ENCODE results near the gene SIMC1.
"Not testable (repeated sequence)": the region's sequence is repeated elsewhere in the genome, so short reads cannot be mapped to it uniquely, and the experiment has no call there.

SIMC1 gene

GRCh38 chr5:176237971-176238644 is at the start of gene SIMC1:
Gene SIMC1 (plus strand): TSS chr5:176238424. CDS start chr5:176238509, 85 bp downstream.
- DNase-seq (ENCODE audit: low read depth in 3 of 3) = peak; percentile 26 to 53 (median 40)

GRCh38 chr5:176188506-176189193 is 49.6 kb upstream of the SIMC1 start:
- DNase-seq (ENCODE audit: low read depth in 3 of 3) = no peak

DNA sequence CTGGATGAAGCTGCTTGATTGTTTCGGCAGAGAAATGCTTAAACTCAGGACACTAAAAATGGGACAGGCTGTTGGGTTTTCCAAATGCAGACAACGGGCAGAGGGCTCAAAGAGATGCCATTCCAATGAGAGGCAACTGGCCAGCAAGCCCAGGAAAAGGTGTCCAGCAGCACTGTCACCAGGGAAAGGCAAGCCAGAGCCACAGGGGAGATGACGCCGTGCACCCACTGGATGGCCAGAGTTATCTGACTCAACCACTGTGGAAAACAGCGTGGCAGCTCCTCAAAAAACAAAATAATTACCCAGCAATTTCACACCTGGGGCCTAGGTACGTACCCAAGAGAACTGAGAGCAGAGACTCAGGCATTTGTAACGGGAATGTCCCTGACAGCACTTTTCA is 48.4 kb upstream of the SIMC1 start:
- DNase-seq (ENCODE audit: low read depth in 3 of 3) = no peak

- DNase-seq (ENCODE audit: low read depth in 3 of 3) = no peak
These were observed 47.1 kb upstream of the SIMC1 start for GRCh38 chr5:176190886-176191755.

- no peak for DNase-seq (ENCODE audit: low read depth in 3 of 3)
These were observed 46.0 kb upstream of the SIMC1 start for GRCh38 chr5:176192094-176192721.

DNA sequence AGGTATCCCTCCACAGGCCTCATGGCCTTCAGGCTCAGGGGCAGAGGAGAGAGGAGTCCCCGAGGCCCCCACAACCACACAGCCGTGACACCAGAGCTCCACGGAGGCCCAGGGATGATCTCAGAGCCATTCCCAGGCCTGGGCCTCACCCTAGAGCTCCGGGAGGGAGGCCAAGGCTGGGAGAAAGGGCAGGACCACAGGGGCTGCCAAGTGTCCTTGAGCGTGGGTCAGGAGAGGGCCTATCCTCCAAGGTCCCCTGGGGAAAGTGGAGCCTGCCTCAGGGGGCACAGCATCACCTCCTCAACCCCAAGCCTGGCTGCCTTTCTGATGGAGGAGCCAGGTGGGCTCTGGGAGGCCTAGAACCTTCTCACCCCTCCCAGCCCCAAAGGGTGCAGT is 45.5 kb upstream of the SIMC1 start:
- not testable (repeated sequence) for DNase-seq (ENCODE audit: low read depth in 3 of 3)

GRCh38 chr5:176193636-176194035 is 44.6 kb upstream of the SIMC1 start:
- not testable (repeated sequence) for DNase-seq (ENCODE audit: low read depth in 3 of 3)

- not testable (repeated sequence) for DNase-seq (ENCODE audit: low read depth in 3 of 3)
These were observed 43.8 kb upstream of the SIMC1 start for GRCh38 chr5:176194238-176195083.

DNA sequence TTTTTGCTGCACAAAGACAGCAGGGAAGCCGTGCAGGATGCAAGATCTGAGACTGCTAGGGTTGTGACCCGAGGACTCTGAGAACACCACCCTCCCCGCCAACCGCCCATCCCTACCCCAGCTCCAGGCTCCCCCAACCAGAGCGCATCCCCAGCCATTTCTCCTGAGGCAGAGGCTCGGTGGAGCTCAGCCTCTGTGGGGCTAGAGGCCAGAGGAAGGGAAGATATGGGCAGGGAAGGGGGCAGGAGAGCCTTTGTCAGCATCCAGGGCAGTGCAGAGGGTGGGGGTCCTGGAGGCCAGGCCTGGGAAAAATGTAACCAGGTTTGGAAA is 43.2 kb upstream of the SIMC1 start:
- DNase-seq (ENCODE audit: low read depth in 3 of 3) = not testable (repeated sequence)

- DNase-seq (ENCODE audit: low read depth in 3 of 3) = not testable (repeated sequence)
These were observed 42.6 kb upstream of the SIMC1 start for GRCh38 chr5:176195487-176196207.

GRCh38 chr5:176196781-176197180 is 41.4 kb upstream of the SIMC1 start:
- DNase-seq (ENCODE audit: low read depth in 3 of 3) = not testable (repeated sequence)

DNA sequence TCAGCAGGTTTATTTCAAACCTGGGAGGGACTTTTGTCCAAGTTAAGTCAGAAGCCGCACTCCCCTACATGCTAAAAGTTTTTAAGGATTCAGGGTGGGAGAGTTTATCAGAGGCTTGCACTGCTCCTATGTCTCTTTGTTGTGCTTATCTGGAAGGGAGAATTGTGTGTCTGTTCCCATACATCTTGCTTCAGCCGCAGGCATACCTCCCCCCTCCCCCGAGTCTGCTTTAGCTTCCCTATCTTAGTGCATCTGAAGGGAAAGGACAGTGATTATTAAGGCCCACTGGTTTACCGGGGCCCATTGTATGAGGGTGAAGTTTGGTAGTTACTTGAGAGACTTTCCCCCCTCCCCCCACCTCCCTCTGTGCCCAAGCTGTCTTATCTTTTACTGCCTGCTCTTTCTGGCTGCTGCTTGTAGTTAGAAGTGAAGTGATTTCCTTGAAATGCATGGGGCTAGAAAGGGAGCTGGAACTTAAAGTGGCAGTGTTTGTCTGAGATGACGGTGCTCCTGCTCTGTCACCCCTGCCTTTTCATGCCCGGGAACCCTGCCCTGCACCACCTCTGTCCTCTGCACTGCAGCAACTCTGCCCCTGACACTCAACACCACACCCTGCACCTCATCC is 40.9 kb upstream of the SIMC1 start:
- not testable (repeated sequence) for DNase-seq (ENCODE audit: low read depth in 3 of 3)

- not testable (repeated sequence) for DNase-seq (ENCODE audit: low read depth in 3 of 3)
These were observed 39.9 kb upstream of the SIMC1 start for GRCh38 chr5:176198299-176198698.

DNA sequence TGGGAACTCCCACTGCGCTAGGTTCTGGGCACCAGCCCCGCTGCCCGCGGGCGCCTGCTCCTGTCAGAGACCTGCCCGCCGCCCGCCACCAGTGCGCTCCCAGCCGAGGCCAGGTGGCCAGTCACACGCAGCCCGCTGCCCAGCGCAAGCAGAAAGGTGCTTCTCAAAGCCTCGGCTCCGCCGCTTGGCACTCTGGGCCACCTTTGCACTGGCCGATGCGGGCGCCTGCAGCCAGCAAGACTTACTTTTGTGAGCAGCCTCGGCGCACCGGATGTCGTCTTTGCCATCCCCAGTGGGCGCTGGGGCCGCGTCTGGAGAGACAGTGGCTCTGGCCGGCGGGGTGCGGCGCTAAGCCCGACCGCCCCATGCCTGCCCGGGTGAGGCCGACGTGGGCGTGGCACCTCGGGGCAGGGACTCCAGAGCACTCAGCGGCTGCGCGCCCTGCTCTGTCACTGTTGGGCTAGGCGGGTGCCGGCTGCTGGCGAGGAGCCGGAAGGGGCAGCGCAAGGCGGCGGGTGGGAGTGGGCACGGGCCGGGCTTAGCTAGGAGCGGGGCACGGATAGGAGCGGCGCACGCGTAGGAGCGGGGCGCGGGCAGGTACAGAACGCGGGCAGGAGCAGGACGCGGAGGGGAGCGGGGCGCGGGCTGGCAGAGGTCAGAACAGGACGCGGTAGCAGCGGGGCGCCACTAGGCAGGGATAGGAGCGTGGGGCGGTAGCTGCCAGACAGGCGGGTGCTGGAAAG is 39.1 kb upstream of the SIMC1 start:
- DNase-seq (ENCODE audit: low read depth in 3 of 3) = not testable (repeated sequence)

- not testable (repeated sequence) for DNase-seq (ENCODE audit: low read depth in 3 of 3)
These were observed 38.3 kb upstream of the SIMC1 start for GRCh38 chr5:176199803-176200399.

DNA sequence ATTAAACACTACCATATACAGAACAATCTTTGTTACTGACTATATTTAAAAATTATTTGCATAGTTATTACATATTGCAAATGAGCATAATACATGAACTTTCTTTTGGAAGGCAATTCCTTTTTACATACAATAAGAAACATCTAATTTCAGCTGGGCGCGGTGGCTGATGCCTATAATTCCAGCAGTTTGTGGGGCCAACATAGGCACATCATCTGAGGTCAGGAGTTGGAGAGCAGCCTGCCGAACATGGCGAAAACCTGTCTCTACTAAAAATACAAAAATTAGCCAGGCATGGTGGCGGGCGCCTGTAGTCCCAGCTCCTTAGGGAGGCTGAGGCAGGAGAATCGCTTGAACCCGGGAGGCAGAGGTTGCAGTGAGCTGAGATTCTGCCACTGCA is 36.4 kb upstream of the SIMC1 start:
- DNase-seq (ENCODE audit: low read depth in 3 of 3) = no peak

DNA sequence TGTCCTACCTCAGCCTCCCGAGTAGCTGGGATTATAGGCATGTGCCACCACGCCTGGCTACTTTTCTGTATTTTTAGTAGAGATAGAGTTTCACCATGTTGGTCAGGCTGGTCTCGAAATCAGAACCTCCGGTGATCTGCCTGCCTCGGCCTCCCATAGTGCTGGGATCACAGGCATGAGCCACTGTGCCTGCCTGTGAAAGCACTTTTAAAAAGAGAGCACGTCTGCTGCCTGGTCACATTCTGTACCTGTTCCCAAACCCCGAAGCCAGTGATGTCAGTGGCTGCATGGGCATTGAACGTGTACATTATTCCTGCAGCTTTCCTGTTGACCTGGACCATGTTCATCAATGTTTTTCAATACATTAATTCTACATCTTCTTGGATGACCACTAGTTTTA is 35.1 kb upstream of the SIMC1 start:
- DNase-seq (ENCODE audit: low read depth in 3 of 3) = no peak

GRCh38 chr5:176203535-176203934 is 34.7 kb upstream of the SIMC1 start:
- not testable (repeated sequence) for DNase-seq (ENCODE audit: low read depth in 3 of 3)
